Right renal pelvis (tissue), 4 donors: ENCODE data around the gene RSPH4A. TPM values are rescaled to one million over a fixed set of nuclear protein-coding genes. Genes with fewer than 3 reads are reported as not detected.
"Not testable (repeated sequence)": the region's sequence is repeated elsewhere in the genome, so short reads cannot be mapped to it uniquely, and the experiment has no call there.

Experiments used
- DNase-seq, 4 donors: peaks; one replicate each; pipeline ENCODE4 v3.0.0-alpha.2; 2013; ENCODE audit warnings: low read depth in 4 of 4, low spot score in 3 of 4, missing footprints in 1 of 4
- polyA plus RNA-seq, 4 donors: library from polyadenylated mRNA; unstranded; fragments of 120-200 nt; gene quantifications; one replicate each; pipeline ENCODE4 v1.2.1, GENCODE V29; 2013; ENCODE audit not compliant: insufficient read length in 4 of 4

The RSPH4A gene
- polyA plus RNA-seq, 4 donors, result 2.3 to 3.3 (median 2.9) TPM

DNA sequence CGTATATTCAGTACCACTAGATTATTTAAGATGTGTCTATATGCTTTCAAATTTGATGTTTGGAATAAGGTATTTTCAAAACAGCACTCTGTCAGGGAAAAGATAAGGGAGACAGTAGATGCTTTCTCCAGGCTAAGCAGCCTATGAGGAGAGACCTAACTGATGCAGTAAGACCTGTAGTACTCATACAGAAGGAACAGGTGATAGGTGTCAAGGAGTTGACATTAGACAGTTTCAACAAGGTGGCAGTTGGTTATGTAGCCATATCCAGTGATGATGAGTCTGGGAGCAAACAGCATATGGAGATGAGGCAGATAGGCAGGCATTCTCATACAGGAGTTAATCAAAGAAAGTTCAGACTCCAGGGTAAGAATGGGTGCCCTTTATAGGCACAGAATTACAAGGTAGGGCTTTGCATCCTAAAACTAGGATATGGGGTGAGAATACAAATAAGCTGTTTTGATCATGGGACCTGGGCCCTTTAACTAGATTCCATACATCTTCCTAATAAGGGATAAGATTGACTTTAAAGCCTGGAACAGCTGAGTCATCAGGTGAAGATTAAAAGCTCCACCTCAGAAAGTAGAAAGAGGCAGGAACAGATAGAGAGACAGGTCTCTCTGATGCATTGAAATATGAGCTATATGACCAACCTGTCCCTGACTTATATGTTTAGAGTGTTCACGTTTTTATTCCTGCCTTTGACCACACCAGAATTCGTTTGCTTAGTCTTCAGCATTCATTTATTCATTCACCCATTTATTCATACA lies 7.9 kb downstream of the RSPH4A start:
- no peak for DNase-seq

DNA sequence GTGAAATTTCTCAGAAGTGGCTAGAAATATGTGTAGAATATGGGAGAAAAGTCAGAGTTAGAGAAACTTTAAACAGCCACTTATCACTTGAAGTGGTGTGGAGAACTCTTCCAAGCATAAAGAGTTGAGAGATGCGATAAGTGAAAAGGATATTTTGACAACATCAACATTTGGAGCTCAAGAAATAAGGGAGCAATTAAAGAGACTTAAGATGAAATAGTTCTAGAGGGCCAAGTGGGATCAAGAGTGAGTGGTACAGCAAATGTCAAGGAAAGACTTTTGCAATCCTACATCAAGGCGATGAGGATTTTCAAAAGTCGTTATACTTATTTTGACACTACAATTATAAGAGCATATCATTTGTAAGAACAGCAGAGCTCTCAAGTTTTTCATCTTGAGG lies 9.6 kb downstream of the RSPH4A start:
- DNase-seq, result no peak

DNA sequence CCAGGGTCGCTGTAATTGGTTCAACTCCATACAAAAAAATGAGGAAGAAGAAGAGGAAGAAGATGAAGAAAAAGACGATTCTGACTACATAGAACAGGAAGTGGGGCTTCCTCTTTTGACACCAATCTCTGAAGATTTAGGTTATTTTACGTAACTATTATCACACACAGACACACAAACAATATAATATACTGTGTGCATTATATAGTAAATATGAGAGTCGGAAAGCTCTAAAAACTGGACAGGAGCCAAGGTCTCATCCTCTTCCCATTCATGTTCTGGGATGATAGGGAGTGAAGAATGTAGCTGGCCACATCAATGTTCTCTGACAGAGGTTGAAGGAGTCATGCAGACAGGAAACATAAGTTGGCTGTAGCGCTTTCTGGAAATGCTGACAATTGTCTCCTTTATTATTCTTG lies 13.3 kb downstream of the RSPH4A start:
- DNase-seq, result no peak

DNA sequence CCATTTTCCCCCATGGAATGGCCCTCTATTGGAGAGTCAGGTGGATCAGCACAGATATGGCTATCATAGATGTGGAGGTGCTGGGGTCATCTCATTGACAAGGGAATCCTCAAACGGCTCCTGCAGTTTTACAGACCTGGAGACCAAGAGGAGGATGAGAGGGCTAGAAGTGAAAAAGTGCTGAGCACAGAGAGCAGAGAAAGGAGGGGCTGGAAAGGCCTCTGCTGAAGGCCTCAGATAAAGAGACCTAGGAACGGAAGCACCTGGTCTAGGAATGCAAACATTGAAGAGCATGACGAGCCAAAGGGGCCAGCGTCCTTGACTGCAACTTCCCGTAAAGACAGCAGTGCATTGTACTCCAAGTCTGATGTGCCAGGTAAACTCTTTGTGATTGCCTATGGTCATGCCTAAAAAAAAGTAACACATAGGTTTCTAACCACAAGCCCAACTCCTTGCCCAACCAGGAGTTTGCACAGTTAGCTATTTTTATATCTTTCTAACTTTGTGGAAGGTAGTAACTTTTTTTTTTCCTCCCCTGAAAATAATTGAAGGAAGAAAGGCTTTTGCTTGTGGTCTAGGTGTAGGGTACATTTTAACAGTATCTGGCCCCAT lies 15.2 kb downstream of the RSPH4A start:
- no peak for DNase-seq

DNA sequence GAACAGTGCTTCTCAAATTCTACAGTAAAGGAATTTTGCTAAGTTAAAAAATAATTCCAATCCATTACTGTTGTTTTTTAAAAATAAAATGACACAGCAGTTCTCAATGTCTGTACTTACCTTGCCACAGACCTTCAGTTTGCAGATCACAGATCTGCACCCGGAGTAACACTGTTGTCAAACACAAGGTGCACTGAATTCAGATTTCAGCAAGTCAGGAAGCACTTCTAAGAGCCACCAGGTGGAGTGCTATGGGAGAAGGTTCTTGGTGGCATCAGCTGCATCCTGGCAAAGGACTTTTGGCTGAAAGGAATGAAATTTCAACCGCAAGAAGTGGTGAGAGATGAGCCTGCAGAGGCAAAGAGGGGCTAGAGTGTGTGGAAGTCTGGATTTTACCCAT lies 17.4 kb downstream of the RSPH4A start:
- DNase-seq, result no peak

DNA sequence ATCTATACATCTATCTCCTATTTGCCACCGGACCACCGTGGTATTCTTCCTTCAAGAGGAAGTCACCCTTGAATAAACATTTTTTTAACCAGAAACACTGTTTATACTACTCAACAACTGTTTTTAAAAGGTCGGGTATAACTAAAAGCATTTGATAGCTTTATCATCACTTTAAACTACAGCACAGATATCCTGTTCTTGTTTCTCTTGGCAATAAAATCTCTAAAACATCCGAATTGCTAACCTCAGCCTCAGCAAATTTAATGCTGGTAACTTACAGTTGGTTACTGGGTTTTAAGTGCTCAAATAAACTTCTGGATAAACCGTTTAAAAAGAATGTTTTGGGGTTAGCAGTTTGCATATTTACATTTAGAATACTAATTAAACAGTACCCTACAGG lies 31.9 kb downstream of the RSPH4A start:
- no peak for DNase-seq

DNA sequence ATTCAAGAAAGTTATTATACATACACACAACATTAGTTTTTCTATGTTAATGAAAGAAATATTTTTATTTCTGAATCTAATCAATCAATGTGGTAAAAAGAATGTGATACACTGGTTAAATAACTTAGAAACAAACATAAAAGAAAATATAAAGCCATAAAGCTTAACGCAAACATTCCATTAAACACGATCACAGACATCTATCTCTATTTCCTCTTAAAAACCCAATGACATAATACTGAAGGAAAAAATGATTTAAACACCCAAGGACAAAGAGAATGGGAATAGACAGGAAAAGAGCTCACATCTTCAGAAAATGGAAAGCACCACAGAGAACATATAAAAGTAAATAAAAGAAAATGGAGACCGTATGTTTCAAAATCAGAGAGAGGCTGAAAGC lies 32.9 kb downstream of the RSPH4A start:
- no peak for DNase-seq

DNA sequence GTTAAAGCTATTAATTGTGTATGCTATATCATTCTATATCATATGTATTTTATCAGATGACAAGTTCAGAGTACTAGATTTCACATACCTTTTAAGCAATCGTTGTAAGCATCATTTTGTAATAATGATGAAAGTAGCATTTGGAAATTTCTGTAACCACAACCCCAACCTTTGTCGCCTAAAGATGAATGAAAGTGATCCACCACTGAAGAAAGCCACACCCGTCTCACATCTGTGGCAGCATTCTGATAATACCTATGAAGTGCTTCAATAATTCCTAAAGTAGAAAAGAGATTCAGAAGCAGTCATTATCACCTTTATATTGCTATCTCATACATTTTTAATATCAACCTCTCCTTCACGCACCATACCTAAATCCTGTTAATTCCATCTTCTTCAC lies 35.6 kb downstream of the RSPH4A start:
- DNase-seq, result no peak

DNA sequence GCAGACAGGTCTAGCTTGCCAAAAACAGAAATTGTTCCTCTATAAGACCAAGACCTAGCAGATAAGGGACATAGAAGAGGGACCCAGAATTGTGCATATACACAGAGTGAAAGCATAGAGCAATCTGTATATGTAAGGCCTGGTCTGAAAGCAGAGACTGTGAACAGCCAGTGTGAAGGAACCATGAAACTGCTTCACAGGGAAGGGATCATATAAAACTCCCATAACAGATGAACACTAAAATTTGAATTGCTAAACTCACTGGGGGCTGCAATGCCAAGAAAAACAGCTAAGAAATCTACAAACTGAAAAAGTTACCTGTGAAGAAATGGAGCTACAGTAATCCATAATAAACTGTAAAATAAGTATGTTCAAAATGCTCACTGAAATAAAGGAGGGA lies 45.3 kb downstream of the RSPH4A start:
- DNase-seq, result no peak

DNA sequence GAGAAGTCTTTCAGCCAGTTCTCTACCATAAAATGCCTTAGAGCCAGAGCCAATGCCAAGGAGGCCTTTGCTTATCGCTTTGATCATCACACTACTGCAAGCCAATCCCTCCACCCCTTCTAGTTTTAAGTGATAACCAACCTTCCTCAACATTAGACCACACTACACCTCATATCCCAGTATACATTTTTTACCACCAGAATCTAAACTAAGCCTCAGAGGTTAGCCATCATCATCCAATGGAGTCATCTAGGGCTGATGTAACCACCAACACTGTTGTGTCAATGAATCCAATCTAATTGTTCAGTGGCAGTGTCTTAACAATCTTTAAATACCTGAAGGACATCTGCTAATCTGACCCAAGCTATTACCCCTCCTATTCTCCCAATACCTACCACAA lies 45.9 kb downstream of the RSPH4A start:
- DNase-seq, result no peak

DNA sequence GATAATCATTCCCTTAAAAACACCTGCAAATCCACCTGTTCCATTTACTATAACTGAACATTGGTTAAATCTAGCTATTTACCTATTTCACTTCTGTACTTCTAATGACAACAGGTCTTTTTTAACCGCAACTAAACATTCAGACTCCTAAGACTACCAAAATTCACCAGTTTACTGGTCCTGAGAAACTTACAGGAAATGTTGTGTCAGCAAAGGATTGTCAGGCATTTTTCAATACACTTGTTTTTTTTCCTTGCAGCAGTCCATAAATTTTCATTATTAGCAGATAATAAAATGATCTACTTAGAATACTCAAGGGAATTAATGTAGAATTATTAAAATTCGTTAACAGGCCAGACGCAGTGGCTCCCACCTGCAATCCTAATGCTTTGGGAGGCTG lies 47.0 kb downstream of the RSPH4A start:
- DNase-seq, result no peak

DNA sequence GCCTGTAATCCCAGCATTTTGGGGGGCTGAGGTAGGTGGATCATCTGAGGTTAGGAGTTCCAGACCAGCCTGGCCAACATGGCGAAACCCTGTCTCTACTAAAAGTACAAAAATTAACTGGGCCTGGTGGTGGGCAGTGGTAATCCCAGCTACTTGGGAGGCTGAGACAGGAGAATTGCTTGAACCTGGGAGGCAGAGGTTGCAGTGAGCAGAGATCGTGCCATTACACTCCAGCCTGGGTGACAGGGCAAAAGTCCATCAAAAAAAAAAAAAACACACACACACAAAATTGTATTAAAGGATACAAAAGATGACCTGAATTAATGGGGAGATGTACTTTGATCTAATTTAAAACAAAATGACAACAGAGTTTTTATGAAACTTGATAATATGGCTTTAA lies 47.9 kb downstream of the RSPH4A start:
- not testable (repeated sequence) for DNase-seq

DNA sequence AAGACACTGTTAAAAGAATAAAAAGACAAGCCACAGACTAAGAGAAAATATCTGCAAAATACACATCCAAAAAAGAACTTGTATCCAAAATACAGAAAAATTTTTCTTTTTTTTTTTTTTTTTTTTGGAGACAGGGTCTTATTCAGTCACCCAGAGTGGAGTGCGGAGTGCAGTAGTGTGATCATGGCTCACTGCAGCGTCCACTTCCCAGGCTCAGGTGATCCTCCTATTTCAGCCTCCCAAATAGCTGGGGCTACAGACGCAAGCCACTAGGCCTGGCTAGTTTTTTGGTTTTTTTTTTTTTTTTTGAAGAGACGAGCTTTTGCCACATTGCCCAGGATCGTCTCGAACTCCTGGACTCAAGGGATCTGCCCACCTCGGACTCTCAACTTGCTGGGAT lies 49.2 kb downstream of the RSPH4A start:
- no peak for DNase-seq

DNA sequence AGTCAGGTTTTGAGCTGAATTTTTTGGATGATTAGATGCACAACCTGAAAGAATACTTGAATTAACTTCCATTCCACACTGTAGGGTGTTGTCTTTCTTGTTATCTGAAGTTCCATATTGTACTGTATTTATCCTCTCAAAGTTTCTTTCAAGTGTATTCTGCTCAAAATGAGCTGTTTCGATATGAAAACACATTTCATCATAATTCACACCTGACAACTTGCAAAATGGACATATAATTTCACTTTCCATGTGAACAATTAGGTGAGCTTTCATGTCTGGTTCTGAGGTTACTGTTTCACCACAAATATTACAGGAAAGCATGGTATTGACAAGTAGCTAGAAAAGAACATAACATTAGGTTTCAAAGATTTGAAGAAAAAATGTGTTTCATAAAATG lies 50.6 kb downstream of the RSPH4A start:
- DNase-seq, result no peak

DNA sequence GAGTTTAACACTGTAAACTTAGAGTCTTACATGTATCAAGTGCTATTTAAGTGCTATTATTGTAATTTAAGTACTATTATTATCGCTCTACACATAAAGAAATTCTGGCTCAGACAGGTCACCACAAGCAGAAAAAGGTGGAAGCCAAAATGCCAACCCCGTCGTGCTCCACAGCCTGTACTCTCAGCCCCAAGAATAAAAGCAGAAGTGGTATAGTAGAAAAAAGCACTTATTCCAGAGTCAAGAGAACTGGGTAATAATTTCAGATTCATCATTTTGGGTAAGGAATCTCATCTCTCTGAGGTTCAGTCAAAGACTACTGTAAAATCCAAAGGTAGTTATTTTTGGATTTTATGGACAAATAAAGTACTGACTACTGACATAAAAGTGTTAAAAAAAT lies 51.3 kb downstream of the RSPH4A start:
- DNase-seq, result no peak

DNA sequence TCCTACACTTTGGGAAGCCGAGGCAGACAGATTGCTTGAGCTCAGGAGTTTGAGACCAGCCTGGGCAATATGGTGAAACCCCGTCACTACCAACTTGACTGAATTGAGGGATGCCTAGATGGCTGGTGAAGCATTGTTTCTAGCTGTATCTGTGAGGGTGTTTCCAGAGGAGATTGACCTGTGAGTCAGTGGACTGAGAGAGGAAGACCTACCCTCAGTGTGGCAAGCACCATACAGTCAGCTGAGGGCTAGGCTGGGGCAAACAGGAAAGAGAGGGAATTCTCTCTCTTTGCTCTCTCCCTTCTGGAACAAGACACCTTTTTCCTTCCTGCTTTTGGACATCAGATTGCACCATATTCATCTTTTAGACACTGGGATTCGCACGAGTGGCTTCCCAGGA lies 56.0 kb downstream of the RSPH4A start:
- no peak for DNase-seq

DNA sequence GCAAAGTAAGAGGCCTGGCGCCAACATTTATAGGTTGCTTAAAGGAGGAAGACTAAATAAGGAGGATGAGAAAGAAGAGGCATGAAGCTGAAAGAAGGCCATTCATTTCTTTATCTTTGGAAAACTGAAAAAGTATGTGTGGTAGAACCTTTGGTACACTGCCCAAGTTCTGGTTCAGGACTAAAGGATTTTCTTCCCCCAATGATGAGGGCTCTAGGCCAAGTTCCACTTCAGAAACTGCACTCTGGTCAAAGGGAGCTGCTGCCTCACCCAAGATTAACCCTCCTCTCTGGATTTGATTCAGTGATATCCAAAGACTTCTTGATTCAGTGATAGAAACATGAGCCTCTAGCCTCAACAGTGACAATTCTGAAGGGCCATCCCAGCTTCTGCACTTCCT lies 59.7 kb downstream of the RSPH4A start:
- no peak for DNase-seq

DNA sequence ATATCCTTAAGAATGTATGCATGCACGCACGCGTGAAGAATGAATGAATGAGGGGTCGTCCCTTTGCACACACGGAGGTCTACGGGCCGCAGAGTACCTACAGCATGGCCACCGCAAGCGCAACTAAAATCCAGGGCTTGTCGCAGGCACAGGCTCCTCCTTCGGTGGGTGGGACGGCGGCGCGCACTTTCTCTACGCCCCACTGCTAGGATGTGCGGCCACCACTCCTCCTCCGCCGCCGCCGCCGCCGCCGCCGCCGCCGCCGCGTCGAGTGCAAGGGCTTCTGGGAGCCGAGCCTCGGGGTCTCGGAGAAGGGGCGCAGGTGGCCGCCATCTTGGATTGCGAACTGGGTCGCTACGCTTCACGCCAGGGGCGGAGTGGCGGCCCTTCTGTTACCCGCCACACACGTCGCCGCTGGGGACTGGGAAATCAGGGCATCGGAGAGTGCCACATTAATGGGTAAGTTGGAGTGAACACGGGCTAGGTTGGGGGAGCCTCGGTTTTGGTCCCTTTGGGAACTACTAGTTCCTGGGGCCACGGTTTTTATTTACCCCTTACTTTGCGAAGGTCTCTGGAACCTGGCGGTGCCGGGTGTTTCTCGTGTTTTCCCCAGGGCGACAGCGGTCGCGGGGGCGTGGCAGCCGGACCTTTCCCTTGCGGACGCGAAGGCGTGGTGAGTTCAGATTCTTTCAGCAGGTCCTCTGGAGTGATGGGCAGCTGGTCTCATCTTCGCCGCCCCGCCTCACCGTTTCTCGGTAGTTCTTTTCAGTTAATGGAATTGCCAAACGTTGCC lies 64.8 kb downstream of the RSPH4A start, which contains the start of gene KPNA5:
TSS of gene KPNA5 (plus strand) at position 332 of the 793 bp plus-strand sequence. CDS start at position 456, 124 bp downstream.
- DNase-seq, result peak; percentile 72 to 81 (median 77)

DNA sequence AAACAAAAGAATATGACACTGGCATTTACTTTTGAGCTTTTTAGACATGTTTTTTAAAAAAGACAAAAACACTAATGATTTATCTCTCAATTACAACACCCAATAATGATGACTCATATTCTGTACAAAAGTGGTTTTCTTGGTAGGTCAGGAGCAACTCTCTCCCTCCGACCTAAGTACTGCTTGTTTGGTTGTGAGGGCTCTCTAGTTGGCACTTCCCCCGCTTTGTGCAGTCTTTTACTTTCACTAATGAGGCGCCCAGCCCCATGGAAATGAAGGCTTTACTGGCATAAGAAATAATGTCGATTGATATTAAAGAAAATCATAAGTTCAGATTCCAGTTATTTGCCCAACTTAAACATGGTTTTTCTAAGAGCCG lies 66.0 kb downstream of the RSPH4A start:
- peak in 2 of 4 donors; percentile 16 to 22 for DNase-seq
